Neural progenitor cell (in vitro differentiated cells): ENCODE results near the gene ETV6. TPM values are rescaled to one million over a fixed set of nuclear protein-coding genes. Genes with fewer than 3 reads are reported as not detected.

Experiments used
- DNase-seq: peaks from one replicate; pipeline ENCODE4 v3.0.0-alpha.2; 2016; ENCODE audit warnings: low spot score
- H2AFZ ChIP-seq: fragments of 200-600 bp; sonication (generic); replicated peaks from 2 replicates; pipeline ENCODE4 v1.6.1; 2016; ENCODE audit warnings: antibody characterized with exemption
- H3F3A ChIP-seq: fragments of 200-600 bp; sonication (generic); 2 replicates; pipeline ENCODE4 v1.6.1; 2016; ENCODE audit warnings: antibody characterized with exemption, low read depth
- H3K27ac ChIP-seq: fragments of 200-600 bp; sonication (generic); 2 replicates; pipeline ENCODE4 v1.5.1; 2016; ENCODE audit warnings: mild to moderate bottlenecking
- H3K27me3 ChIP-seq: fragments of 200-600 bp; sonication (generic); 2 replicates; pipeline ENCODE4 v1.6.1; 2016; ENCODE audit warnings: mild to moderate bottlenecking, moderate library complexity
- H3K36me3 ChIP-seq: fragments of 200-600 bp; sonication (generic); 2 replicates; pipeline ENCODE4 v1.5.1; 2016
- H3K4me1 ChIP-seq: fragments of 200-600 bp; sonication (generic); 2 replicates; pipeline ENCODE4 v1.6.1; 2016; ENCODE audit warnings: mixed run types
- H3K4me2 ChIP-seq: fragments of 200-600 bp; sonication (generic); 2 replicates; pipeline ENCODE4 v1.6.1; 2016
- H3K4me3 ChIP-seq: fragments of 200-600 bp; sonication (generic); 2 replicates; pipeline ENCODE4 v1.5.1; 2016
- H3K79me2 ChIP-seq: fragments of 200-600 bp; sonication (generic); 2 replicates; pipeline ENCODE4 v1.6.1; 2016; ENCODE audit warnings: low read depth
- H3K9ac ChIP-seq: fragments of 200-600 bp; sonication (generic); 2 replicates; pipeline ENCODE4 v1.6.1; 2016
- H3K9me3 ChIP-seq: fragments of 200-600 bp; sonication (generic); 2 replicates; pipeline ENCODE4 v1.5.1; 2016; ENCODE audit warnings: low read depth
- H4K20me1 ChIP-seq: fragments of 200-600 bp; sonication (generic); 2 replicates; pipeline ENCODE4 v1.6.1; 2016; ENCODE audit warnings: low read depth
- H3K27ac Mint-ChIP-seq: 3 replicates; pipeline ENCODE4 v1.8.0; 2021; ENCODE audit warnings: mixed read lengths
- H3K27me3 Mint-ChIP-seq: 2 replicates; pipeline ENCODE4 v1.8.0; 2022; ENCODE audit warnings: low read depth, mild to moderate bottlenecking, inconsistent platforms, moderate library complexity, mixed read lengths; ENCODE audit not compliant: insufficient read depth
- H3K36me3 Mint-ChIP-seq: 3 replicates; pipeline ENCODE4 v1.8.0; 2021; ENCODE audit warnings: mixed read lengths
- H3K4me1 Mint-ChIP-seq: 3 replicates; pipeline ENCODE4 v1.8.0; 2021; ENCODE audit warnings: mixed read lengths
- H3K4me3 Mint-ChIP-seq: 3 replicates; pipeline ENCODE4 v1.8.0; 2021; ENCODE audit warnings: mild to moderate bottlenecking, moderate library complexity, mixed read lengths
- H3K9me3 Mint-ChIP-seq: 3 replicates; pipeline ENCODE4 v1.8.0; 2020; ENCODE audit warnings: mixed read lengths
- EZH2 ChIP-seq: fragments of 200-600 bp; sonication (generic); IDR thresholded peaks from 2 replicates; pipeline ENCODE4 v1.6.1; 2017; ENCODE audit warnings: antibody characterized with exemption, mild to moderate bottlenecking, moderate library complexity
- EZH2phosphoT487 ChIP-seq: fragments of 200-600 bp; sonication (generic); IDR thresholded peaks from 2 replicates; pipeline ENCODE4 v1.6.1; 2017; ENCODE audit warnings: antibody characterized with exemption
- total RNA-seq: library from RNA; depleted of rRNA; stranded (reverse); fragments of >200 nt; gene quantifications from 2 replicates; pipeline ENCODE4 v1.2.3, GENCODE V29; 2015; ENCODE audit warnings: low replicate concordance
- TF ChIP-seq, protein P1 (sequence below): fragments of 200-600 bp; sonication (generic); IDR thresholded peaks from 2 replicates; pipeline ENCODE4 v1.5.1; 2017; ENCODE audit warnings: antibody characterized with exemption, mild to moderate bottlenecking

The ETV6 gene
- total RNA-seq, 1 donor from 2014 or later, result 6.2 TPM

DNA sequence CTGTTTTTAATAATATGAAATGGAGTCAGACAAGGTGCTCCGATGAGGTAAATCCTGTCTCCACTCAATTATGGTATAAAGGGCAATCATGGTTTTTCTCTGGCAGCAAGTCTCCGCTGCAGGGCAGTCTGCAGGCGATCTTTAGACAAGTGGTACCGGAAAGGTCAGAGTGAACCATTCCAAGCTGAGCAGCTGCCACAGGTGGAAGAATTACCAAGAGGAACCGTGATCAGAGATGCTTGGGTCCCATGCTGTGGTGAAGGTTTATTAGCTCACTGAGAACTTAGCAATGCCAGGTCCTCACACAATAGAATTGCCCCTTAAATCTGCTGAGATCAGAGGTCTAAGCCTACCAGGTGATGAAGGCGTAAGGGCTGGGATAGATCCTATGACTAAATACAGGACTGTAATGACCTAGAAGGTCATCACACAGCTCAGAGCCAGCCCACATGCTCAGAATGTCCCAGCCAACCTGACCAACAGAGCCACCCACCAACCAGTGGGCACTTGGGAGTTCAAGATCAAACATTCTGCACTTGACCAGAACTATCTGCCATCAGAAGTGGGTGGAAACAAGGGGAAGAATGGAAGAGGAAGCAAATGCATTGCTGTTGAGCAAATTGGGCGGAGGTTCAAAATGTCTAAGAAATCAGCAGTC is 246.1 kb downstream of the ETV6 start:
- H3K4me1 Mint-ChIP-seq, result peaks cover 16% of the 10 kb centered on the region
- Histone ChIP-seq H3K79me2 (no peaks in the 10 kb centered on the region), H3F3A (peaks cover 18% of the 10 kb centered on the region), H3K4me3 (no peak overlapping the region), H3K27me3 (no peaks in the 10 kb centered on the region), H3K4me2 (peak overlapping the region; percentile 20), H3K9me3 (no peaks in the 10 kb centered on the region), H3K27ac (no peak overlapping the region), H3K9ac (no peak overlapping the region), H3K36me3 (no peaks in the 10 kb centered on the region), H2AFZ (no peak overlapping the region), H4K20me1 (no peaks in the 10 kb centered on the region), H3K4me1 (peaks cover 29% of the 10 kb centered on the region)
- H3K27me3 Mint-ChIP-seq, result no peaks in the 10 kb centered on the region
- no peak overlapping the region for H3K4me3 Mint-ChIP-seq
- no peaks in the 10 kb centered on the region for H3K9me3 Mint-ChIP-seq
- no peak overlapping the region for H3K27ac Mint-ChIP-seq
- TF ChIP-seq, protein P1, sequence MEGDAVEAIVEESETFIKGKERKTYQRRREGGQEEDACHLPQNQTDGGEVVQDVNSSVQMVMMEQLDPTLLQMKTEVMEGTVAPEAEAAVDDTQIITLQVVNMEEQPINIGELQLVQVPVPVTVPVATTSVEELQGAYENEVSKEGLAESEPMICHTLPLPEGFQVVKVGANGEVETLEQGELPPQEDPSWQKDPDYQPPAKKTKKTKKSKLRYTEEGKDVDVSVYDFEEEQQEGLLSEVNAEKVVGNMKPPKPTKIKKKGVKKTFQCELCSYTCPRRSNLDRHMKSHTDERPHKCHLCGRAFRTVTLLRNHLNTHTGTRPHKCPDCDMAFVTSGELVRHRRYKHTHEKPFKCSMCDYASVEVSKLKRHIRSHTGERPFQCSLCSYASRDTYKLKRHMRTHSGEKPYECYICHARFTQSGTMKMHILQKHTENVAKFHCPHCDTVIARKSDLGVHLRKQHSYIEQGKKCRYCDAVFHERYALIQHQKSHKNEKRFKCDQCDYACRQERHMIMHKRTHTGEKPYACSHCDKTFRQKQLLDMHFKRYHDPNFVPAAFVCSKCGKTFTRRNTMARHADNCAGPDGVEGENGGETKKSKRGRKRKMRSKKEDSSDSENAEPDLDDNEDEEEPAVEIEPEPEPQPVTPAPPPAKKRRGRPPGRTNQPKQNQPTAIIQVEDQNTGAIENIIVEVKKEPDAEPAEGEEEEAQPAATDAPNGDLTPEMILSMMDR, result no peak
- TF ChIP-seq EZH2phosphoT487, result no peak
- no peak for TF ChIP-seq EZH2
- DNase-seq, result no peak
- H3K36me3 Mint-ChIP-seq, result peaks cover 18% of the 10 kb centered on the region

DNA sequence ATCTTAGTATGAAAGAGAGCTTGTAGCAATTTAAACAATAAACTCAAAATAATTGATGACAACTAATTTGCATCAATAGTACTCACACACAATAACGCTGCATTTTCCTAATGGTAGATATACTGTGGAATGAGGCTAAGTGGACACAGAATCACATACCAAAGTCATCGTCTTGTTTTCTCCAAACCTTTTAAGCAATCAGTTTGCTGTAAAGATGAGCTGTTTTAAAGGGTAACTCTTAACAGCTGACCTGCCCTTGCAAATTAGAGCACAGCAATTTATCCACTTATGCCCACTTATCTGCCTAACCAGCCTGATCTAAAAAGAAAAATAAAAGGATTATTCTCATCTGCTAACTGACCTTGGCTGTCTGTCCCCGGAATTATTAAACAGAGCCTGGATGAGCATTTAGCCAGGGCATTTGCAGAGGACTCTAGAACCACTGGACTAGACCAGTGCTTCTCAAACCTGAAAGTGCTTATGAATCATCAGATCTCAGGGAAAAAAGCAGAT is 247.0 kb downstream of the ETV6 start:
- TF ChIP-seq EZH2phosphoT487, result no peak
- Mint-ChIP-seq H3K9me3 (no peaks in the 10 kb centered on the region), H3K27ac (no peak overlapping the region)

DNA sequence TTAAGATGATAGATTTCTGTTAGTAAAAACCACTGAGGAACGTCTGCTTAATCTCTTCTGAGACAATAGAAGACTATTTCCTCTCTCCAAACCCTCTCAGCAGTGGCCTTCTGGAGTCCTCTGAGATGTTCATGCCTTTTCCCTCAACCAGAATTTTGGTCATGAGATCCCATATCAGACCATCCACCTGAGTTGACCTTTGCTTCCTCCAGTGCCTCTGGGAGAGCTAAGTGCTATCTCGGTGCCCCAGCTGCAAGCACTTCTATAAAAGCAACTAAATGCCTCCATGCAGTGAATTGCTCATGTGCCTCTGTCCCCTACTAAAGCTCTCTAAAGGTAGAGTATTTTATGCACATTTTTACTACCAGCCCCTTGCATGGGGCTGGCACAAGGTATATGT is 248.4 kb downstream of the ETV6 start:
- H3K27ac Mint-ChIP-seq, result no peak overlapping the region
- H3K9me3 Mint-ChIP-seq, result no peaks in the 10 kb centered on the region
- H3K4me3 ChIP-seq, result no peak overlapping the region

More for the DNA sequence above, 247.0 kb downstream of the ETV6 start:
- Histone ChIP-seq H3K4me1 (peaks cover 29% of the 10 kb centered on the region), H2AFZ (no peak overlapping the region), H3K79me2 (no peaks in the 10 kb centered on the region), H3K36me3 (no peaks in the 10 kb centered on the region), H3K27me3 (no peaks in the 10 kb centered on the region), H3K4me3 (no peak overlapping the region), H3K9ac (no peak overlapping the region), H4K20me1 (no peaks in the 10 kb centered on the region), H3K27ac (no peak overlapping the region), H3F3A (peaks cover 18% of the 10 kb centered on the region), H3K9me3 (no peaks in the 10 kb centered on the region), H3K4me2 (no peak overlapping the region)
- Mint-ChIP-seq H3K4me3 (no peak overlapping the region), H3K36me3 (peaks cover 12% of the 10 kb centered on the region), H3K4me1 (peaks cover 16% of the 10 kb centered on the region), H3K27me3 (no peaks in the 10 kb centered on the region)
- no peak for DNase-seq

More for the DNA sequence above, 248.4 kb downstream of the ETV6 start:
- H3K27me3 Mint-ChIP-seq, result no peaks in the 10 kb centered on the region
- peaks cover 10% of the 10 kb centered on the region for H3K36me3 Mint-ChIP-seq
- Histone ChIP-seq H3K79me2 (no peaks in the 10 kb centered on the region), H3K36me3 (no peaks in the 10 kb centered on the region), H3K4me2 (no peak overlapping the region), H3K4me1 (peaks cover 25% of the 10 kb centered on the region), H2AFZ (no peak overlapping the region), H3K9me3 (no peaks in the 10 kb centered on the region), H3K27me3 (no peaks in the 10 kb centered on the region), H3K27ac (no peak overlapping the region), H3K9ac (no peak overlapping the region), H4K20me1 (no peaks in the 10 kb centered on the region), H3F3A (peaks cover 18% of the 10 kb centered on the region)
- DNase-seq, result no peak
- TF ChIP-seq EZH2 (no peak), EZH2phosphoT487 (no peak)
- TF ChIP-seq, protein P1, result no peak
- no peak overlapping the region for H3K4me3 Mint-ChIP-seq
- H3K4me1 Mint-ChIP-seq, result peaks cover 16% of the 10 kb centered on the region
